Measurements from ENCODE around the gene AP1M2.

DNA sequence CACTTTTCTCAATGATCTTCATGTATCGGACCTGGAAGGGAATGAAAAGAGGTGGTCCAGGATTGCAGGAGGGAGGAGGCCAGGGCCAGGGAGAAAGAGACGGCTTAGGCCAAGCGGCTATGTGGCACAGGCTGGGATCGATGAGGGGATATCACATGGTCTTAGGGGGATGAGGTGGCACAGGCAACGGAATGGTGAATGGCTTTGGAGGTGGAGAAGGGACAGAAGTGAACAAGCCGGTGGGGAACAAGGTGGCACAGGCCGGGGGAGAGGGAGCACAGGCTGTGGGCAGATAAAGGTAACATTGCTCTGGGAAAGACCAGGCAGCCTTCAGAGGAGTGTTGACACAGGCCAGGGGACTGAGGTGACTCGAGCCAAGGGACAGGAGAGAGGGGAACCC, 12.7 kb downstream of the AP1M2 start:
- no peak for TF ChIP-seq EZH2 (IDR thresholded peaks at IDR 0.05)
- no peak for TF ChIP-seq POLR2AphosphoS5 (IDR thresholded peaks at IDR 0.05; ENCODE audit: borderline replicate concordance, low read depth, low read length)
- no peak for TF ChIP-seq FOXP2 (optimal IDR thresholded peaks at IDR 0.05; ENCODE audit: control extremely low read depth, extremely low read length, insufficient read depth)
